SK-N-MC (cell line): ENCODE data around the gene SALL1.

Source experiments
- EZH2 ChIP-seq: fragments of 200-600 bp; sonication (generic); IDR thresholded peaks from one replicate; pipeline ENCODE4 v1.6.1; 2017; ENCODE audit warnings: antibody characterized with exemption
- FOXP2 ChIP-seq: optimal IDR thresholded peaks from 2 replicates; pipeline ENCODE3; 2011; ENCODE audit warnings: mild to moderate bottlenecking, moderate library complexity; ENCODE audit not compliant: insufficient read depth; ENCODE audit errors: extremely low read length, control extremely low read depth
- POLR2AphosphoS5 ChIP-seq: IDR thresholded peaks from 2 replicates; pipeline ENCODE4 v1.6.1; 2012; ENCODE audit warnings: mild to moderate bottlenecking, low read depth, low read length, borderline replicate concordance

GRCh38 chr16:51157698-51158097, 6.6 kb upstream of the SALL1 start:
- TF ChIP-seq EZH2: no peak
- TF ChIP-seq POLR2AphosphoS5: no peak
- TF ChIP-seq FOXP2: no peak
